Effector memory CD4-positive, alpha-beta T cell (primary cell): ENCODE results near the gene RAD21L1.
"Not testable (repeated sequence)": the region's sequence is repeated elsewhere in the genome, so short reads cannot be mapped to it uniquely, and the experiment has no call there.

ENCODE experiments used
- DNase-seq, 3 donors: peaks; one replicate each; pipeline ENCODE4 v3.0.0-alpha.2; 2020
- H3K27ac ChIP-seq: 2 replicates; pipeline ENCODE4 v1.7.0; 2013; ENCODE audit warnings: mild to moderate bottlenecking, low read length, moderate library complexity; ENCODE audit not compliant: insufficient read depth, poor library complexity, severe bottlenecking
- H3K27me3 ChIP-seq: replicated peaks from 2 replicates; pipeline ENCODE4 v1.7.0; 2013; ENCODE audit warnings: mild to moderate bottlenecking, low read length; ENCODE audit not compliant: insufficient read depth, control insufficient read depth, poor library complexity, severe bottlenecking
- H3K36me3 ChIP-seq: 2 replicates; pipeline ENCODE4 v1.7.0; 2013; ENCODE audit warnings: mild to moderate bottlenecking, low read length, moderate library complexity; ENCODE audit not compliant: control insufficient read depth, insufficient read depth
- H3K4me1 ChIP-seq: 2 replicates; pipeline ENCODE4 v1.7.0; 2013; ENCODE audit warnings: low read length, mild to moderate bottlenecking; ENCODE audit not compliant: control insufficient read depth, insufficient read depth, poor library complexity, severe bottlenecking
- H3K4me3 ChIP-seq: 2 replicates; pipeline ENCODE4 v1.7.0; 2013; ENCODE audit warnings: low read length, low read depth, mild to moderate bottlenecking; ENCODE audit not compliant: insufficient read depth, poor library complexity, severe bottlenecking
- H3K9me3 ChIP-seq: 2 replicates; pipeline ENCODE4 v1.7.0; 2013; ENCODE audit warnings: mild to moderate bottlenecking, low read length, moderate library complexity; ENCODE audit not compliant: control insufficient read depth

Gene RAD21L1

GRCh38 chr20:1250282-1250681 is 24.4 kb downstream of the RAD21L1 start:
- H3K4me1 ChIP-seq, DNase-seq, H3K36me3 ChIP-seq, H3K9me3 ChIP-seq, H3K4me3 ChIP-seq, H3K27me3 ChIP-seq, H3K27ac ChIP-seq: not testable (repeated sequence)

GRCh38 chr20:1252416-1252815 is 26.6 kb downstream of the RAD21L1 start:
- no peaks in the 10 kb centered on the region for H3K36me3 ChIP-seq
- H3K9me3 ChIP-seq = no peaks in the 10 kb centered on the region
- no peaks in the 10 kb centered on the region for H3K27me3 ChIP-seq
- DNase-seq = no peak
- no peaks in the 10 kb centered on the region for H3K4me1 ChIP-seq
- no peak overlapping the region for H3K27ac ChIP-seq
- no peak overlapping the region for H3K4me3 ChIP-seq

GRCh38 chr20:1254254-1254653 is 28.4 kb downstream of the RAD21L1 start:
- no peak overlapping the region for H3K27ac ChIP-seq
- H3K4me3 ChIP-seq = no peak overlapping the region
- no peak for DNase-seq
- H3K4me1 ChIP-seq = no peaks in the 10 kb centered on the region
- H3K9me3 ChIP-seq = no peaks in the 10 kb centered on the region
- H3K27me3 ChIP-seq = no peaks in the 10 kb centered on the region
- no peaks in the 10 kb centered on the region for H3K36me3 ChIP-seq

DNA sequence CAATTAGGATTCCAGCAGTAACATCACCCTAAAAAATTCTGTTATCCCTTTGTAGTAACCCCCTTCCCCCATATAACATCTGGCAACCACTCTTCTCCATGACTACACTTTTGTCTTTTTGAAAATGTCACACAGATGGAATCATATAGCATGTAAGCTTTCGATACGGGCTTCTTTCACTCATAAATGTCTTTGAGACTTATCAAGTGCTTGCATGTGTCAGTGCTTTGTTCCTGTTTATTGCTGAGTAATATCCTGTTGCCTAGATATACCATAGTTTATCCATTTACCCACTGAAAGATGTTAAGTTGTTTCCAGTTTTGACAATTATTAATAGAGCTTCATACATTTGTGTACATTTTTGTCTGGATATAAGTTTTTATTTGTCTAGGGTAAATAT is 29.8 kb downstream of the RAD21L1 start:
- Histone ChIP-seq H3K4me3 (no peak overlapping the region), H3K27ac (no peak overlapping the region), H3K27me3 (no peaks in the 10 kb centered on the region), H3K9me3 (no peaks in the 10 kb centered on the region), H3K4me1 (no peaks in the 10 kb centered on the region), H3K36me3 (no peaks in the 10 kb centered on the region)
- no peak for DNase-seq

- H3K27me3 ChIP-seq = no peaks in the 10 kb centered on the region
- H3K36me3 ChIP-seq = no peaks in the 10 kb centered on the region
- no peak overlapping the region for H3K27ac ChIP-seq
- H3K9me3 ChIP-seq = no peaks in the 10 kb centered on the region
- DNase-seq = no peak
- H3K4me1 ChIP-seq = peaks cover 16% of the 10 kb centered on the region
- no peak overlapping the region for H3K4me3 ChIP-seq
Observed at GRCh38 chr20:1263853-1264252, 38.0 kb downstream of the RAD21L1 start.

DNA sequence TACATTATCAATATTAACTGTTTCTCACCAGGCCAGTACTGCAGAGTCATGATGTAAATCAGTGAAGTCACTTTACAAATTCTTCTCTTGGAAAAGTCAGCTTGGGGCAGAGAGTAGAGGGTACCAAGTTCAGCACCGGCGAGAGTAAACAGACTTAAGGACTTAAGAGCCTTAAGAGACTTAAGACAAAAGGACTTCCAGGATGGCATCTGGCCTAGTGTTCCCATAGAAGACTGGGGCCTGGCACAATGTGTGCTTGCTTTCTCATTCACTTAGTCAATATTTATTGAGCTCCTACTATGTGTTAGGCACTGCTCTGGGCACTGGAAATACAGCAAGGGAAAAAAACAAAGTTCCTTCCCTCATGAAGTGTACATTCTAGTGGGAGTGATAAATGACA is 38.9 kb downstream of the RAD21L1 start:
- Histone ChIP-seq H3K27me3 (no peaks in the 10 kb centered on the region), H3K36me3 (no peaks in the 10 kb centered on the region), H3K9me3 (no peaks in the 10 kb centered on the region), H3K4me1 (peaks cover 16% of the 10 kb centered on the region), H3K4me3 (no peak overlapping the region), H3K27ac (no peak overlapping the region)
- no peak for DNase-seq

DNA sequence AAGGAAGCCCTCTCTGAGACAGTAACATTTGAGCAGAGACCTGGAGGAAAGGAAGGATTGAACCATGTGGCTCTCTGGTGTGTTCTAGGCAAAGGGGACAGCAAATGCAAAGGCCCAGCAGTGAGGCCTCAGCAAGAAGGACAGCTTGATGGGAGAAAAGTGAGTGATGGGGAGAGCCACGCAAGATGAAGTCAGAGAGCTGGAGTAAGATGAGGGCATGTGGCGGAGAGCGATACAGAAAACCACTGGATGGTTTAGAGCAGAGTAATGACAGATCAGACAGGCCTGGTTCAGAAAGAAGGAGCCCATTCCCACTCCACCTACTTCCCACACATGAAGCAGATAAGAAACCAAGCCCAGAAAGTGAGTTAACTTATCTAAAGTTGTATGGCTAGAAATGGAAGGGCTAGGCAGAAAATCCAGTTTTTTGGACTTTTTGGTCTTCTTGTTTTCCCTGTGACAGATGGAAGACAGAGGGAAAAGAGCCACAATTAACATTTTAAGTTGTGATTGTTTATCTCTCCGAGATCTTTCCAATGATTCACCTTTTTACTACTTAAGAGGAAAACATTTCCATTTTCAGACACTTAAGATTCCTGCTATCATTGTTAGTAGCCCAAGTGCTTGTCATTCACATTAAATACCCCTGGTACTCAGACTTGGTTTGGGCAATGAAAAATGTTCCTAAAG is 39.5 kb downstream of the RAD21L1 start:
- Histone ChIP-seq H3K27ac (peak overlapping the region; percentile 76), H3K9me3 (no peaks in the 10 kb centered on the region), H3K4me3 (peak overlapping the region; percentile 80), H3K27me3 (no peaks in the 10 kb centered on the region), H3K4me1 (peaks cover 16% of the 10 kb centered on the region), H3K36me3 (no peaks in the 10 kb centered on the region)
- no peak for DNase-seq

- peaks cover 16% of the 10 kb centered on the region for H3K4me1 ChIP-seq
- H3K36me3 ChIP-seq = peaks cover 3% of the 10 kb centered on the region
- H3K4me3 ChIP-seq = peak overlapping the region; percentile 80
- no peaks in the 10 kb centered on the region for H3K27me3 ChIP-seq
- DNase-seq = no peak
- peak overlapping the region; percentile 76 for H3K27ac ChIP-seq
- H3K9me3 ChIP-seq = no peaks in the 10 kb centered on the region
Observed at GRCh38 chr20:1265916-1266166, 40.0 kb downstream of the RAD21L1 start.

DNA sequence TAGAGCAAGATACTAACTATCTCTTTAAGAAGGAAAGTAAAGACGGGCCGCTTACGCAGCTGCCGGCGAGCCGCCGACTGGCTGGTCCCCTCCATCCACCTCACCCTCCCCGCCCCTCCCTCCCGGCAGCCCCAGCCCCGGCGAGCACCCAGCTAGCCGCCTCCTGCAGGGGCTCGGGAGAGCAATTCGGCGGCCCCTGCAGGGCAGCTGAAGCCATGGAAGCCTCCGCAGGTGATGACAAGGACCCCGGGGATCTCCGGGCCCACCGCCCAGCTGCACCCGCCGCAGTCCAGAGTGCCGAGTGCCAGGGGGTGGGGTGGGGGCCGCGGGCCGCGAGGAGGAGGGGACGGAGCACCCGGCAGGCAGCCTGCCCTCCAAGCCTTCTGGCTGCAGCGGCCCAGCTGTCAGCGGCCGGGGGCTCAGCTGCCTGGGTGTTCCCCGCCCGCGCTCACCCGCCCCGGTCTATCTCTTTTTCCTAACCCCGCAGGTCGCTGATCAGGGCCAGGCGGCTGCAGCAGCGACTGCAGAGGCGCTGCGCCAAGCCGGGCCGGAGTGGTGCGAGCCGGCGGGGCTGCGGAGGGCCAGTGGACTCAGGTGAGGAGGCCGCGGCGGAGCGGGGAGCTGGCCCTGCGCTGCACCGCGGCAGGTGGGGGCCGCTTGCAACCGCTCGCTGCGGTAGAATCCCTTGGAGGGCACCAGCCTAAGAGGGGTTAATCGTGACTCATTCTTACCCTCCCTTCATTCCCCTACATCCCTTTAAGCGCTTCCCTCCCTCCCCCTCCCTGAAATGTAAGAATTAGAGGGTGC is 40.5 kb downstream of the RAD21L1 start, which contains the start of gene SNPH:
Gene SNPH (plus strand): TSS at position 128 of the 807 bp plus-strand sequence. CDS start 29,946 bp downstream, outside the sequence.
- H3K27me3 ChIP-seq = no peaks in the 10 kb centered on the region
- H3K4me1 ChIP-seq = peaks cover 16% of the 10 kb centered on the region
- DNase-seq = peak; percentile 53 to 63 (median 62)
- H3K9me3 ChIP-seq = no peaks in the 10 kb centered on the region
- peak within 1 kb of the TSS; percentile 76 for H3K27ac ChIP-seq
- H3K36me3 ChIP-seq = peaks cover 4% of the 10 kb centered on the region
- peak within 1 kb of the TSS; percentile 80 for H3K4me3 ChIP-seq

GRCh38 chr20:1267161-1267560 is 41.3 kb downstream of the RAD21L1 start:
- Histone ChIP-seq H3K27ac (no peak overlapping the region), H3K4me1 (peaks cover 16% of the 10 kb centered on the region), H3K4me3 (no peak overlapping the region), H3K9me3 (no peaks in the 10 kb centered on the region), H3K27me3 (no peaks in the 10 kb centered on the region), H3K36me3 (peaks cover 4% of the 10 kb centered on the region)
- no peak for DNase-seq
